Measurements from ENCODE around the gene SLC5A6. TPM values are rescaled to one million over a fixed set of nuclear protein-coding genes. Genes with fewer than 3 reads are reported as not detected.

SLC5A6 gene
- total RNA-seq = 26.9 and 34.7 TPM in 2 replicates

DNA sequence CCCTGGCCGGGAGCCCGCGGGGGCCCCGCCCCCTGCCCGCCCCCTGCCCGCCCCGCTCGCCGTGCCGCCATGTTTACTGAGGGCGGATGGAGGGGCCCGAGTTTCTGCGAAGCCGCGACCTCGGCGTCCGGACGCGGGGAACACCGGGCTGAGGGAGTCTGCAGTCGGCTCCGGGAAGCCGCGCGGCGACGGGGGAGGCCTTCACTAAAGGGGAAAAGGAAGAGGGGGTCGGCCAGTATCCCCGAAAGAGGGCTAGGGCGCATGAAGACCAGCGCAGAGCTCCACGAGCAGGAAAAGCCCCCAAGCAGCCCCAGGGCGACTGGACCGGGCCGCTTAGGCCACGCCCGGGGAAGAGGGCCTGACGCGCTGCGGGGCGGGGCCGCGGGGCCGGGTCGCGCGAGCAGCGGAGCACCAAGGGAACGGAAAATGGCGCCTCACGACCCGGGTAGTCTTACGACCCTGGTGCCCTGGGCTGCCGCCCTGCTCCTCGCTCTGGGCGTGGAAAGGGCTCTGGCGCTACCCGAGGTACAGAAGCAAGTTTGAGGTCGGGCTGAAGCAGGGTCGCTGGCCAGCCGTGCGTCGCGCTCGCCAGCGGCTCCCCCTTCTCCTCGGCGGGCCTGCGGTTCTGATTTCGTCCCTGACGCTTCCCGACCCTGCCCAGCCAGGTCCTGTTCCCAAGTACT, at the start of gene SLC5A6, which contains the start of gene ATRAID:
SLC5A6 (minus strand) TSS at position 326 of the 683 bp plus-strand sequence. CDS start 4,618 bp downstream, outside the sequence.
ATRAID (plus strand) TSS at position 99 of the 683 bp plus-strand sequence; CDS start at position 427, 328 bp downstream.

DNA sequence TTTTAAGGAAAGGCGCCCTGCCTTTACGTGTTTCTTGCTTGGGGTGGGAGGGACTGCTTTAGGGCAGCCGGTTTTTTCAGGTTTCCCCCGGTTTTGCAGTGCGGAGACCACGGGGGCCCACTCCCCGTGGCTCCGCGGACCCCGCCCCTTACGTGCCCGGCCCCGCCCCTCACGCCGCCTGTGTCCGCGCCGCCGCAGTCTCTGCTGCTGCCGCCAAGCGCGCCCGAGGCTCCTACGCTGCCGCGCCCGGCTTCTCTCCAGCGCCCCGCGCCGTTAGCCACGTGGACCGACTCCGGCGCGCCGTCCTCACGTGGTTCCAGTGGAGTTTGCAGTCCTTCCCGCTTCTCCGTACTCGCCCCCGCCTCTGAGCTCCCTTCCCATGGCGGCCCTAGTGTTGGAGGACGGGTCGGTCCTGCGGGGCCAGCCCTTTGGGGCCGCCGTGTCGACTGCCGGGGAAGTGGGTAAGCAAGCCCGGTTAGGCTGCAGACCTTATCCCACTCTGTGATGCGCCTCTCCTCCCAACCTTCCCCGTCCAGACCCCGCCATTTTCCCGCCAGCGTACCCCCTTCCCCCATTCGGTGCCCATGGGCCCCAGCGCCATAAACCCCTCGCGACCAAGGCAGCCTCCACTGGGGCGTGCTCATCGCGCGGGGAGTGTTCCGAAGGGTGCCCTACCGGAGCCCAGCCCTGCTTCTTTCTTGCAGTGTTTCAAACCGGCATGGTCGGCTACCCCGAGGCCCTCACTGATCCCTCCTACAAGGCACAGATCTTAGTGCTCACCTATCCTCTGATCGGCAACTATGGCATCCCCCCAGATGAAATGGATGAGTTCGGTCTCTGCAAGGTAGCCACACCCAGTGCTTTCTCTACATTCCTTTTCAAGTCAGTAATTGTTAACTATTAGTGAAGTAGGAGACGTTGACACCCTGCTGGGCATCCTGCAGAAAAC, 5.4 kb upstream of the SLC5A6 start, which contains the start of gene CAD:
CAD (plus strand) TSS at position 197 of the 949 bp plus-strand sequence; CDS start at position 380, 183 bp downstream.

Other genes with a start within 250 kb of the SLC5A6 start
- gene MAPRE3, start 241.6 kb downstream of the SLC5A6 start, total RNA-seq = 1.7 and 2.4 TPM in 2 replicates
- 7.9 and 15.4 TPM in 2 replicates for gene TMEM214, start 179.3 kb downstream of the SLC5A6 start, total RNA-seq
- gene AGBL5, start 160.6 kb downstream of the SLC5A6 start, total RNA-seq = 13.6 and 18.6 TPM in 2 replicates
- 308 and 345 TPM in 2 replicates for gene OST4, start 140.6 kb downstream of the SLC5A6 start, total RNA-seq
- 0.21 and 0.24 TPM in 2 replicates for gene EMILIN1, start 133.7 kb downstream of the SLC5A6 start, total RNA-seq
- 0.85 and 1.7 TPM in 2 replicates for gene KHK, start 125.5 kb downstream of the SLC5A6 start, total RNA-seq
- gene CGREF1, start 93.1 kb downstream of the SLC5A6 start, total RNA-seq = 8.7 TPM in 1 of 2 replicates, not detected in the other
- not detected in 2 replicates for gene ABHD1, start 88.5 kb downstream of the SLC5A6 start, total RNA-seq
- gene PREB, start 77.6 kb downstream of the SLC5A6 start, total RNA-seq = 35.0 and 43.6 TPM in 2 replicates
- gene PRR30, start 72.9 kb downstream of the SLC5A6 start, total RNA-seq = not detected in 2 replicates
- not detected in 2 replicates for gene TCF23, start 63.3 kb downstream of the SLC5A6 start, total RNA-seq
- 267 and 280 TPM in 2 replicates for gene ATRAID, start 227 bp downstream of the SLC5A6 start, total RNA-seq
- gene CAD, start 5.1 kb upstream of the SLC5A6 start, total RNA-seq = 30.3 and 36.4 TPM in 2 replicates
- gene SLC30A3, start 50.8 kb upstream of the SLC5A6 start, total RNA-seq = not detected in 2 replicates
- gene DNAJC5G, start 63.2 kb upstream of the SLC5A6 start, total RNA-seq = not detected in 2 replicates
- gene TRIM54, start 70.2 kb upstream of the SLC5A6 start, total RNA-seq = 0.24 and 0.43 TPM in 2 replicates
- gene UCN, start 96.2 kb upstream of the SLC5A6 start, total RNA-seq = 0.48 and 0.85 TPM in 2 replicates
- 33.3 and 52.4 TPM in 2 replicates for gene MPV17, start 110.8 kb upstream of the SLC5A6 start, total RNA-seq
- 26.0 and 31.3 TPM in 2 replicates for gene GTF3C2, start 144.5 kb upstream of the SLC5A6 start, total RNA-seq
- gene EIF2B4, start 158.1 kb upstream of the SLC5A6 start, total RNA-seq = 19.0 and 22.7 TPM in 2 replicates
- 125 and 136 TPM in 2 replicates for gene SNX17, start 158.3 kb upstream of the SLC5A6 start, total RNA-seq
- 4.5 and 8.9 TPM in 2 replicates for gene ZNF513, start 168.5 kb upstream of the SLC5A6 start, total RNA-seq
- gene PPM1G, start 197.3 kb upstream of the SLC5A6 start, total RNA-seq = 77.2 and 99.3 TPM in 2 replicates
- 67.1 and 95.7 TPM in 2 replicates for gene NRBP1, start 216.4 kb upstream of the SLC5A6 start, total RNA-seq
- 28.0 and 28.6 TPM in 2 replicates for gene KRTCAP3, start 230.1 kb upstream of the SLC5A6 start, total RNA-seq